ENCODE results near the gene IL17RE.

Gene IL17RE

DNA sequence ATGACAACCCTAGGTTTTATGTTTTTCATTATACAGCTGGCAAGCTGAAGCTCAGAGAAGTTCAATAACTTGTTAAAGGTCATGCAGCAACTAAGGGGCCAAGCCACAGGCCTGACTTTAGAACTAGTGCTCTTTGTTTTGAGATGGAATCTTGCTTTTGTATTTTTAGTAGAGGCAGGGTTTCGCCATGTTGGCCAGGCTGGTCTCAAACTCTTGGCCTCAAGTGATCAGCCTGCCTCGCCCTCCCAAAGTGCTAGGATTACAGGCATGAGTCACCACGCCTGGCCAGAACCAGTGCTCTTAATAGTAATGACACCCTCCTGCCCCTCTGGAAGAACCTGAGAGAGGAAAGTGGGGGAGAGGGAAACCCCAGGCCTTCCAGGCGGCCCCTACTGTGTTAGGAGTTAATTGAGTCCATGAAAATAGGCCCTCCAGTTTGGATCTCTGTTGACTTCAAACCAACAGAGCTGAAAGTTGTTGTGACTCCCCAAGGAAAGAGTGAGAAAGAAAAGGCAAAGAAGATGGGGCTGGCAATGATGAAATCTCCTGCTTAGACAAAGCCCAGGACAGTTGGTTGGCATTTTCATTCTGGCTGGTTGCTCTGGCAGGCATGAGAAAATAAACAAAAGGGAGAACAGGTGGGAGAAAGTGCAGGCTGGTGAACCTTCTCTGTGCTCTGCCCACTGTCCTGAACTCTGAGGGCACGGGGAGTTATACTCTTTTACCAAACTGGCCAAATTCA is 53.1 kb downstream of the IL17RE start:
- Histone ChIP-seq H3K4me3 (ENCODE audit: extremely low read depth, insufficient read depth, low read length, poor library complexity, severe bottlenecking) (no peak overlapping the region), H3K4me1 (ENCODE audit: control insufficient read depth, insufficient read depth, low read length, poor library complexity, severe bottlenecking) (peaks cover 14% of the 10 kb centered on the region), H3K27ac (ENCODE audit: low read depth, low read length, severe bottlenecking) (no peak overlapping the region), H3K36me3 (ENCODE audit: control insufficient read depth, insufficient read depth, low read length) (no peaks in the 10 kb centered on the region), H3K9me3 (ENCODE audit: control insufficient read depth, low read length) (no peaks in the 10 kb centered on the region)
- WGBS, 2 experiments (ENCODE audit: insufficient coverage in 2 of 2), result 92 to 97% methylated on average over 4 to 5 of the region's 5 CpGs

DNA sequence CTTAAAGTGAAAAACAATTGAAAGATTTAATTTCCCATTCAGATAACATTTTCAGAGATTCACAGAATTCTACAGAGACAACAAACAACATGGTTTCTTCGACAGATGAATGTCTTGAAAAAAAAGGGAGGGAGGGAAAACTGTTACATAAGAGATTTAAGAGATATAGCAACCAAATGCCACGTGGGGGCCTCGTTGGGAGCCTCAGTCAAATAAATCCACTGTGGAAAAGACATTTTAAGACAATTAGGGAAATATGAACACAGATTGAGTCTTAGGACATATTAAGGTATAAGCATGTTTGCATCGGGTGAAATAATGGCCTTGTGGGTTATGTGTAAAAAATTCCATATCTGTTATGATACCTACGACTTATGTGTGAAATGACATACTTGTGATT is 54.6 kb downstream of the IL17RE start:
- H3K27ac ChIP-seq (ENCODE audit: low read depth, low read length, severe bottlenecking), result no peak overlapping the region
- H3K36me3 ChIP-seq (ENCODE audit: control insufficient read depth, insufficient read depth, low read length), result no peaks in the 10 kb centered on the region
- H3K4me1 ChIP-seq (ENCODE audit: control insufficient read depth, insufficient read depth, low read length, poor library complexity, severe bottlenecking), result peaks cover 10% of the 10 kb centered on the region
- 44 to 51% methylated on average over 2 to 3 of the region's 5 CpGs for WGBS, 2 experiments (ENCODE audit: insufficient coverage in 2 of 2)
- H3K9me3 ChIP-seq (ENCODE audit: control insufficient read depth, low read length), result no peaks in the 10 kb centered on the region
- no peak overlapping the region for H3K4me3 ChIP-seq (ENCODE audit: extremely low read depth, insufficient read depth, low read length, poor library complexity, severe bottlenecking)

DNA sequence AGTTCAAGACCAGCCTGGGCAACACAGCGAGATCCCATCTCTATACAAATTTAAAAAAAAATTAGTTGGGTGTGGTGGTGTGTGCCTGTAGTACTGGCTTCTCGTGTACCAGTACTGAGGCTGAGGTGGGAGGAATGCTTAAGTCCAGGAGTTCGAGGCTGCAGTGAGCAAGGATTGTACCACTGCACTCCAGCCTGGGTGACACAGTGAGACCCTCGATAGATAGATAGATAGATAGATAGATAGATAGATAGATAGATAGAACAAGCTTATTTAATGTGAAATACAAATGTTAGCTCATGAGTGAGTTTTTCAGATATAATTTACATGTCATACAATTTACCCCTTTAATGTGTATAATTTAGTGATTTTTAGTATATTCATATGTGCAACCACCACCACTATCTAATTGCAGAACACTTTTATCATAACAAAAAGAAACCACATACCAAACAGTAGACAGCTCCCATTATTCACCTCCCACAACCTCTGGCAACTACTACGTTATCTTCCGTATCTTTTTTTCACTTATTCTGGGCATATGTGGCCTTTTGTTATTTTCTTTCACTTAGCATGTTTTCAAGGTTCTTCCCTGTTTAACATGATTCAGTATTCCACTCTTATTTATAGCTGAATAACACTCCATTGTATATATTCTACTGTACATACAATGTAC is 62.7 kb downstream of the IL17RE start:
- Histone ChIP-seq H3K4me3 (ENCODE audit: extremely low read depth, insufficient read depth, low read length, poor library complexity, severe bottlenecking) (no peak overlapping the region), H3K4me1 (ENCODE audit: control insufficient read depth, insufficient read depth, low read length, poor library complexity, severe bottlenecking) (no peaks in the 10 kb centered on the region), H3K9me3 (ENCODE audit: control insufficient read depth, low read length) (no peaks in the 10 kb centered on the region), H3K27ac (ENCODE audit: low read depth, low read length, severe bottlenecking) (no peak overlapping the region), H3K36me3 (ENCODE audit: control insufficient read depth, insufficient read depth, low read length) (peaks cover 42% of the 10 kb centered on the region)
- WGBS, 2 experiments (ENCODE audit: insufficient coverage in 2 of 2), result 92 to 100% methylated on average over 1 to 4 of the region's 6 CpGs
